HG02642 (cell line): ENCODE results near the gene ESPNL.

Experiments
- ATAC-seq: cut with Tn5 transposase; IDR thresholded peaks from one replicate; pipeline ENCODE4 v1.9.1; 2021; ENCODE audit warnings: mild to moderate bottlenecking; ENCODE audit not compliant: unreplicated experiment, poor library complexity

ESPNL gene

GRCh38 chr2:238077292-238077691, 22.8 kb upstream of the ESPNL start:
- no peak for ATAC-seq

DNA sequence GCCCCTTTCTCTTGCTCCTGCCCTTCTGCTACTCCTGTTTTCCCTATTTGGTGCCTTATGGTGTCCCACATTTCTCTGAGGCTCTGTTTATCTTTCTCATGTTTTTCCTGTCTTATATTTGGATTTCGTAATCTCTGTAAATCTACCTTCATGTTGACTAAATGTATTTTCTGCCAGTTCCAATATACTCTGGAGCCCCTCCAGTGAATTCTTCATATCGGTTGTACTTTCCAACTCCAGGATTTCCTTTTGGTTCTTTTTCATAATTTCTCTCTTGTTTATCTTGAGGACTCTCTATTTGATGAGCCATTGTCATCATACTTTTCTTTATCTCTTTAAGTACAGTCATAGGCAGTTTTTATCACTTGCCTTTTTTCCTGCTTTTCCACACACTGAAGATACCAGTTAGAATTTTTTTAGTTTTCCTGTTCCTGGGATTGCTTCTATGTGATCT, 20.2 kb upstream of the ESPNL start:
- no peak for ATAC-seq

DNA sequence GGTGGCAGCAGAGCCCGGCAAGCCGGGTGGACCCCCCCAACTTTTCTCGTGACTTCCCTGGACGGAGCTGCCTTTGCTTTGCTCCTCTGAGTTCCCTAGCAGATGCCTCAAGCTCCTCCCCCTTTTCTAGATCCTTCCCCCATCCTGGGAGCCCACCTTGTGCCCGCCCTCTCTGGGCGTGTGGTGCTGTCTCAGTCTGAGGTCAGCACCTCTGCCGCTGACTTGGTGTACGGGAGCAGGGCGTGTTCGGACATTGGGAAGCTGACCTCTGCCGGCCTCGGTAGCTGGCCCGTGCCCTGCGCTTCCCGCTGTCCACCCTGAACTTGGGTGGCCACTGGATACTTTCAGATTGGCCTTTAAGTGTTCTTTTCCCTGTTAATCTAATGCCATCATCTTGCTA, 19.6 kb upstream of the ESPNL start:
- ATAC-seq = no peak

DNA sequence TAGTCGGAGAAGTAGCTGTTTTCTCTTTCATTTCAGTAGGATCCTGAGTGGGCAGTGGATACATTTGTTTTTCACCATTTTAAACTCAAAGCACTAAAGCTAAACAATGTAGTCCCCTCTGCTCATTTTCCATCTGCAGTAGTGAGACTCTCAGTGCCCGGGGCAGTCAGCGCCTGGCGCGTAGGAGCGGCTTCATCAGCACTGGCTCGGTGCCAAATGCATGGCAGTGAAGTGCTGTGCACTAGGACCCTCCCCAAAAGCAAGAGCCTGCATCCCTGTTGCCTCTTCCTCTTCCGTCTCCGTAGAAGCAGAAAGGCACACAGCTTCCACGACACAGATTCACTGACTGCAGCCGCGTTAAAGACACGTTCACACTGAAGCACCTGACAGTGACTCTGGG, 19.0 kb upstream of the ESPNL start:
- ATAC-seq = no peak

- no peak for ATAC-seq
These were observed 18.6 kb upstream of the ESPNL start for GRCh38 chr2:238081561-238081960.

DNA sequence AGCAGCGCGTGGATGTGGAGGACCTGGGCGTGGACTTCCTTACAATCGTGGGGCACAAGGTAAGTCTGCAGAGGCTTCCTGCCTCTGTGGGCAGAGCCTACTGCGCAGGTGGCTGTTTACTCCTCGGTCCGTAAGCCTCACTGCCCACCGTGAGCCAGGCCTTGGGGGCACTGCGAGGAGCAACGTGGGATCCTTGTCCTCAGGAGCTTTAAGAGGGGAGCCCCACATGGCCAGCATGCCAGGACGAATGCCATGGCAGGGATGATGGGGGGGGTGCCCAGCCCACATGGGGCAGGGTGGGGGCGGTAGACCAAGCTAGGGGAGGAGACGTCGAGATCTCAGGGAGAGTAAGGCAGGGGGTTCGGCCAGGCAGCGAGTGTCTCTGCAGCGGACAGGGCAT, 18.0 kb upstream of the ESPNL start:
- ATAC-seq = no peak

DNA sequence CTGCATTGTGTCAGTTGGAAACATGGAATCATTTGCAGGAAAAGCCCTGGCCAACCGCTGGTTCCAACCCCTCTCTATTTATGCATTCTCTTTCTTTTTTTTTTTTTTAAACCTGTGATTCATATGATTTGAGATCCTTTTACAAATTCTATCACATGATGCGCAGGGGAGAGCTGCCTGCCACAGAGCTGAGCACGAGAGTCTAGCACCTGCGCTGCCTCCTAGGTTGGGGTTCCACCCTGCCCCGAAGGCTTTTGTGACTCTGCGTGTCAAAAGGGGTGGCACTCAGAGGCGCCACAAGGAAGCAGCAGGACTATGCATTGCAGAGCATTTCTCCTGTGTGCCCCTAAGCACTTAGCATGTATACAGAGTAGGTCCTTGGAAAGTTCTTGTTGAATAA, 17.3 kb upstream of the ESPNL start:
- no peak for ATAC-seq

DNA sequence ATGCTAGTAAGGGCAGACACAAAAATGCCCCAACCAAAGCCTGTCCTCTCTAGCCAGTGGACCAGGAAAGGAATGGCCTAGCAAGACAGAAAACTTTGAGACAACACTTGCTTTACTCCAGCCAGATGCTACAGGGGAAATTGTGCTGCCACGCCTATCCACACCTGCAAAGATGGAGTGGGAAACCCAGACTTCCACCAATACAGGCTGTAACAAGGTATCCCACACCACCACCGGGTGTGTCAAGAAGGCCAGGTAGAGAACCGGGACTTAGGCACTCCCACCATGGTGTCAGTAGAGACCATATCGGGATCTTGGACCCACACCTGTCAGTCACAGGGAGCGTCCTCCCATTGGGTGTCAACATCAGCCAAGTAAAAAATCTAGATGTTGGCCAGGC, 16.2 kb upstream of the ESPNL start:
- no peak for ATAC-seq

GRCh38 chr2:238084761-238085160, 15.4 kb upstream of the ESPNL start:
- ATAC-seq = no peak

- ATAC-seq = no peak
These were observed 14.2 kb upstream of the ESPNL start for GRCh38 chr2:238085899-238086298.

DNA sequence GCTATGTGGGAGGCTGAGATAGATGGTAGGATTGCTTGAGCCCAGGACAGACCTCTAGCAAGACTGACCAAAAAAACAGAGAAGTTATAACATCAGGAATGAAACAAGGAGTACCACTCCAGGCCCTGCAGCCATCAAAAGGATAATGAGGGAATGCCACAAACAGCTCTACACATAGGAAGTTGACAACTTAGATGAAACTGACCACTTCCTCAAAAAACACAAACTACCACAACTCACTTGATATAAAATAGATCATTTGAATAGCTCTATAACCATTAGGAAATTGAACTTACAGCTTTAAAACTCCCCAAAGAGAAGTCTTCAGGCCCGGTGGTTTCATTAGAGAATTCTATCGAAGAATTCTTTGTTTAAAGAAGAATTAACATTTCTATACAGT, 12.9 kb upstream of the ESPNL start:
- no peak for ATAC-seq

GRCh38 chr2:238090887-238091286, 9.3 kb upstream of the ESPNL start:
- no peak for ATAC-seq

- no peak for ATAC-seq
These were observed 8.6 kb upstream of the ESPNL start for GRCh38 chr2:238091436-238092060.

GRCh38 chr2:238092486-238093035, 7.6 kb upstream of the ESPNL start:
- no peak for ATAC-seq

- ATAC-seq = no peak
These were observed 6.7 kb upstream of the ESPNL start for GRCh38 chr2:238093181-238094140.

- no peak for ATAC-seq
These were observed 5.6 kb upstream of the ESPNL start for GRCh38 chr2:238094438-238095022.

- ATAC-seq = no peak
These were observed 5.0 kb upstream of the ESPNL start for GRCh38 chr2:238095143-238095542.

GRCh38 chr2:238096311-238097011, 3.7 kb upstream of the ESPNL start:
- ATAC-seq = no peak

- no peak for ATAC-seq
These were observed 2.7 kb upstream of the ESPNL start for GRCh38 chr2:238097201-238097987.
